Measurements from ENCODE around the gene TLCD1.

DNA sequence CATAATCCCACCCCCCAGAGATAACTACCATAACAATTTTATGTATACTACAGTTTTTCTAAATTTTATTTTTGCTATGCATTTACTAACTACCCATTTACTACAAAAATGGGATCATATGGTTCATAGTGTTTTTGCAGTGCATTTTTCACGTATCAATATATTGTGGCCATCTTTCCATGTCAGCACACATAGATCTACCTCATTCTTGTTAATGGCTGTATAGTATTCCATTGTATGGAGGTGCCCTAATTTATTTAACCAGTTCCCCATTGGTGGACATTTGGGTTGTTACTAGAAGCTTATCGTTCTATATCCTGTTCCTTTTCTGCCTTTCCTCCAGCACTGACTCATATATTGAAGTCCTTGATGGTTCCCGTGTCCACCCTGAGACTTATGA, 37.0 kb downstream of the TLCD1 start:
- TF ChIP-seq, protein P1, sequence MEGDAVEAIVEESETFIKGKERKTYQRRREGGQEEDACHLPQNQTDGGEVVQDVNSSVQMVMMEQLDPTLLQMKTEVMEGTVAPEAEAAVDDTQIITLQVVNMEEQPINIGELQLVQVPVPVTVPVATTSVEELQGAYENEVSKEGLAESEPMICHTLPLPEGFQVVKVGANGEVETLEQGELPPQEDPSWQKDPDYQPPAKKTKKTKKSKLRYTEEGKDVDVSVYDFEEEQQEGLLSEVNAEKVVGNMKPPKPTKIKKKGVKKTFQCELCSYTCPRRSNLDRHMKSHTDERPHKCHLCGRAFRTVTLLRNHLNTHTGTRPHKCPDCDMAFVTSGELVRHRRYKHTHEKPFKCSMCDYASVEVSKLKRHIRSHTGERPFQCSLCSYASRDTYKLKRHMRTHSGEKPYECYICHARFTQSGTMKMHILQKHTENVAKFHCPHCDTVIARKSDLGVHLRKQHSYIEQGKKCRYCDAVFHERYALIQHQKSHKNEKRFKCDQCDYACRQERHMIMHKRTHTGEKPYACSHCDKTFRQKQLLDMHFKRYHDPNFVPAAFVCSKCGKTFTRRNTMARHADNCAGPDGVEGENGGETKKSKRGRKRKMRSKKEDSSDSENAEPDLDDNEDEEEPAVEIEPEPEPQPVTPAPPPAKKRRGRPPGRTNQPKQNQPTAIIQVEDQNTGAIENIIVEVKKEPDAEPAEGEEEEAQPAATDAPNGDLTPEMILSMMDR (IDR thresholded peaks at IDR 0.05) = no peak
- TF ChIP-seq POLR2A (IDR thresholded peaks at IDR 0.05) = no peak
